Measurements from ENCODE around the gene DIPK1C.

GRCh38 chr18:74422541-74422940, 34.6 kb downstream of the DIPK1C start:
- TF ChIP-seq CTCF (IDR thresholded peaks at IDR 0.05), result no peak
- TF ChIP-seq POLR2A (IDR thresholded peaks at IDR 0.05), result no peak
